HuH-7 (cell line): ENCODE measurements around the gene CES4A.
"Not testable (repeated sequence)": the region's sequence is repeated elsewhere in the genome, so short reads cannot be mapped to it uniquely, and the experiment has no call there.

Source experiments
- DNase-seq: peaks from one replicate; pipeline ENCODE4 v3.0.0; 2011; ENCODE audit warnings: low spot score

The CES4A gene

GRCh38 chr16:66956154-66956457, 32.3 kb upstream of the CES4A start:
- not testable (repeated sequence) for DNase-seq

GRCh38 chr16:66958857-66959703, 29.3 kb upstream of the CES4A start:
- DNase-seq = no peak

- no peak for DNase-seq
These were observed 28.7 kb upstream of the CES4A start for GRCh38 chr16:66959704-66960161.

GRCh38 chr16:66960270-66960669, 28.1 kb upstream of the CES4A start:
- DNase-seq = no peak

GRCh38 chr16:66961065-66961744, 27.2 kb upstream of the CES4A start, which contains the start of gene CES3:
CES3 (plus strand) TSS chr16:66961266; CDS start chr16:66961308, 42 bp downstream.
- peak; percentile 88 for DNase-seq

GRCh38 chr16:66961914-66962313, 26.5 kb upstream of the CES4A start:
- DNase-seq = no peak

GRCh38 chr16:66964049-66964448, 24.3 kb upstream of the CES4A start:
- no peak for DNase-seq

- DNase-seq = no peak
These were observed 19.5 kb upstream of the CES4A start for GRCh38 chr16:66968847-66969246.

- no peak for DNase-seq
These were observed 17.3 kb upstream of the CES4A start for GRCh38 chr16:66970775-66971720.

GRCh38 chr16:66972983-66973382, 15.4 kb upstream of the CES4A start:
- DNase-seq = no peak

GRCh38 chr16:66973716-66974115, 14.7 kb upstream of the CES4A start:
- DNase-seq = no peak

- DNase-seq = not testable (repeated sequence)
These were observed 14.0 kb upstream of the CES4A start for GRCh38 chr16:66974156-66974931.

- not testable (repeated sequence) for DNase-seq
These were observed 13.5 kb upstream of the CES4A start for GRCh38 chr16:66974932-66975246.

GRCh38 chr16:66975302-66975893, 13.0 kb upstream of the CES4A start:
- DNase-seq = no peak

- no peak for DNase-seq
These were observed 11.6 kb upstream of the CES4A start for GRCh38 chr16:66976746-66977145.

GRCh38 chr16:66977341-66978113, 10.9 kb upstream of the CES4A start:
- peak; percentile 90 for DNase-seq

GRCh38 chr16:66979011-66979717, 9.2 kb upstream of the CES4A start:
- no peak for DNase-seq

GRCh38 chr16:66983033-66983432, 5.4 kb upstream of the CES4A start:
- DNase-seq = no peak

- no peak for DNase-seq
These were observed 3.5 kb upstream of the CES4A start for GRCh38 chr16:66984892-66985311.

- DNase-seq = no peak
These were observed 1.8 kb upstream of the CES4A start for GRCh38 chr16:66986559-66986958.
